Ishikawa (cell line): ENCODE data around the gene GFRA1.

ENCODE experiments used
- CEBPB ChIP-seq: IDR thresholded peaks from 2 replicates; pipeline ENCODE4 v1.6.1; 2012
- CREB1 ChIP-seq: IDR thresholded peaks from 2 replicates; pipeline ENCODE4 v1.6.1; 2012; ENCODE audit warnings: low read depth
- EGR1 ChIP-seq: IDR thresholded peaks from 2 replicates; pipeline ENCODE4 v1.6.1; 2012
- EP300 ChIP-seq: IDR thresholded peaks from 2 replicates; pipeline ENCODE4 v1.6.1; 2012; ENCODE audit warnings: borderline replicate concordance
- FOXM1 ChIP-seq: IDR thresholded peaks from 2 replicates; pipeline ENCODE4 v1.6.1; 2012; ENCODE audit warnings: low read depth, borderline replicate concordance
- MAX ChIP-seq: IDR thresholded peaks from 2 replicates; pipeline ENCODE4 v1.6.1; 2012
- NFIC ChIP-seq: IDR thresholded peaks from 2 replicates; pipeline ENCODE4 v1.6.1; 2012
- RAD21 ChIP-seq: IDR thresholded peaks from 2 replicates; pipeline ENCODE4 v1.6.1; 2012; ENCODE audit warnings: low read depth
- REST ChIP-seq: IDR thresholded peaks from 2 replicates; pipeline ENCODE4 v1.6.1; 2012; ENCODE audit warnings: low read depth, mild to moderate bottlenecking
- TAF1 ChIP-seq: IDR thresholded peaks from 2 replicates; pipeline ENCODE4 v1.6.1; 2012; ENCODE audit warnings: low read depth, mild to moderate bottlenecking
- TCF12 ChIP-seq: IDR thresholded peaks from 2 replicates; pipeline ENCODE4 v1.6.1; 2012; ENCODE audit warnings: low read depth
- TEAD4 ChIP-seq: IDR thresholded peaks from 2 replicates; pipeline ENCODE4 v1.6.1; 2012
- USF1 ChIP-seq: IDR thresholded peaks from 2 replicates; pipeline ENCODE4 v1.6.1; 2012
- YY1 ChIP-seq: IDR thresholded peaks from 2 replicates; pipeline ENCODE4 v1.6.1; 2012; ENCODE audit warnings: low read depth
- ZBTB7A ChIP-seq: IDR thresholded peaks from 2 replicates; pipeline ENCODE4 v1.6.1; 2012; ENCODE audit warnings: low read depth

Gene GFRA1

DNA sequence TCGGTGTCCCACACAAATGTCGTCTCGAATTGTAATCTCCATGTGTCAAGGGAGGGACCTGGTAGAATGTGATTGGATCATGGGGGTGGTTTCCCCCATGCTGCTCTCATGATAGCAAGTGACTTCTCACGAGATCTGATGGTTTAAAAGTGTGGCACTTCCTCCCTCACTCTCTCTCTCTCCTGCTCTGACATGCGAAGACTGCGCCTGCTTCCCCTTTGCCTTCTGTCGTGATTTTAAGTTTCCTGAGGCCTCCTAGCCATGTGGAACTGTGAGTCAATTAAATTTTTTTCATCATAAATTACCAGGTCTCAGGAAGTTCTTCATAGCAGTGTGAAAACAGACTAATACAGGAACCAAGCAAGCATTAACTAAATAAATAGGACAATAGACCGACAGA is 229.1 kb downstream of the GFRA1 start:
- no peak for TF ChIP-seq TEAD4

- no peak for TF ChIP-seq RAD21
- TF ChIP-seq YY1 = no peak
- TF ChIP-seq ZBTB7A = no peak
- no peak for TF ChIP-seq CEBPB
- TF ChIP-seq NFIC = no peak
- TF ChIP-seq FOXM1 = no peak
- no peak for TF ChIP-seq EP300
- no peak for TF ChIP-seq MAX
- TF ChIP-seq REST = no peak
- TF ChIP-seq EGR1 = no peak
Observed at GRCh38 chr10:116043304-116043703, 229.7 kb downstream of the GFRA1 start.

DNA sequence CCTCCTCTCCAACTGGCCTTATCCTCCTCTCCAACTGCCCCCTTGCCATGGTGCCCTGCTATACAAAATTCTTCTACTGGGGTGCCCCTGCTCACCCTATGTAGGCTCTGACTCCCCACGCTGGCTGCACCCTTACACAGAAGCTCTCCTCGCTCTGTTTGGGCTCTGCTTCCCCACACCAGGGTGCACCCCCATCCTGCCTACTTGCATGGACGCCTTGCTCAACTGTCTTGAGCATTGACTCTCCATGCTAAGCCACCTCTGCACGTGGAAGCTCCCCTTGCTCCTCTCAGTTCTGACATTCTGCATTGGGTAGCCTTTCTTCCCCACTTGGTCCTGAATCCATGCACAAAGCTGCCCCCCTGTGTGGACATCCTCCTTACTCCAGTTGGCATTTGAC is 231.1 kb downstream of the GFRA1 start:
- TF ChIP-seq USF1 (no peak), TCF12 (no peak), NFIC (no peak), YY1 (no peak), ZBTB7A (no peak), MAX (no peak), TAF1 (no peak), EP300 (no peak), CEBPB (no peak), CREB1 (no peak)

GRCh38 chr10:116039612-116040011 is 233.4 kb downstream of the GFRA1 start:
- TF ChIP-seq MAX (no peak), ZBTB7A (no peak), EP300 (no peak), NFIC (no peak), TEAD4 (no peak), CREB1 (no peak), RAD21 (no peak), YY1 (no peak)

GRCh38 chr10:116038259-116038658 is 234.7 kb downstream of the GFRA1 start:
- TF ChIP-seq NFIC = no peak
- TF ChIP-seq FOXM1 = no peak
- TF ChIP-seq REST = no peak
- TF ChIP-seq YY1 = no peak
- no peak for TF ChIP-seq EP300
- TF ChIP-seq USF1 = no peak
- TF ChIP-seq TCF12 = no peak
- TF ChIP-seq MAX = no peak
- no peak for TF ChIP-seq TEAD4
- TF ChIP-seq CEBPB = no peak
- TF ChIP-seq RAD21 = no peak
- no peak for TF ChIP-seq ZBTB7A
- no peak for TF ChIP-seq TAF1
- no peak for TF ChIP-seq EGR1
- TF ChIP-seq CREB1 = no peak

- TF ChIP-seq CEBPB (no peak), EP300 (no peak), TAF1 (no peak), TCF12 (no peak), EGR1 (no peak), REST (no peak), RAD21 (no peak)
Observed at GRCh38 chr10:116030576-116030975, 242.4 kb downstream of the GFRA1 start.
